Ascending aorta (tissue), 2 donors: ENCODE data around the gene CTNNBIP1. TPM values are rescaled to one million over a fixed set of nuclear protein-coding genes. Genes with fewer than 3 reads are reported as not detected.
A peak's percentile ranks its signal among the peaks of the same experiment; 100 is the strongest.

Experiments used
- DNase-seq, 2 donors: peaks; one replicate each; pipeline ENCODE4 v3.0.0-alpha.2; 2019; ENCODE audit warnings: low spot score in 2 of 2
- H3K27ac ChIP-seq, 2 donors: fragments of 200-600 bp; sonication (generic); one replicate each; pipeline ENCODE4 v1.5.1; 2016 to 2017; ENCODE audit warnings: mild to moderate bottlenecking in 1 of 2
- H3K27me3 ChIP-seq: fragments of 200-600 bp; sonication (generic); one replicate; pipeline ENCODE4 v1.5.1; 2017
- H3K36me3 ChIP-seq, 2 donors: fragments of 200-600 bp; sonication (generic); one replicate each; pipeline ENCODE4 v1.5.1; 2016
- H3K4me1 ChIP-seq, 2 donors: fragments of 200-600 bp; sonication (generic); one replicate each; pipeline ENCODE4 v1.5.1; 2016 to 2017; ENCODE audit warnings: mild to moderate bottlenecking in 1 of 2
- H3K4me3 ChIP-seq, 2 donors: fragments of 200-600 bp; sonication (generic); one replicate each; pipeline ENCODE4 v1.5.1; 2016 to 2017; ENCODE audit warnings: mild to moderate bottlenecking in 1 of 2
- H3K9me3 ChIP-seq, 2 donors: fragments of 200-600 bp; sonication (generic); one replicate each; pipeline ENCODE4 v1.5.1; 2016
- intact Hi-C: fragments of 100-400 bp; cut with DNase I; formaldehyde crosslinking; loops from one replicate; pipeline ENCODE4 v1.15.1; 2023
- total RNA-seq: library from RNA; depleted of rRNA; stranded (reverse); fragments of >200 nt; gene quantifications from one replicate; pipeline ENCODE4 v1.1.0, GENCODE V29; 2016
- TF ChIP-seq, protein P1 (sequence below), 3 experiments: fragments of 200-600 bp in 2 of 3; fragments of 450-650 bp in 1 of 3; sonication (generic) in 2 of 3; IDR thresholded peaks; one replicate each; pipeline ENCODE4 v1.5.1; 2016 to 2019; ENCODE audit warnings: antibody characterized with exemption in 3 of 3, mild to moderate bottlenecking in 1 of 3, moderate library complexity in 1 of 3

Gene CTNNBIP1
- total RNA-seq, 1 donor from 2014 or later: 74.1 TPM

DNA sequence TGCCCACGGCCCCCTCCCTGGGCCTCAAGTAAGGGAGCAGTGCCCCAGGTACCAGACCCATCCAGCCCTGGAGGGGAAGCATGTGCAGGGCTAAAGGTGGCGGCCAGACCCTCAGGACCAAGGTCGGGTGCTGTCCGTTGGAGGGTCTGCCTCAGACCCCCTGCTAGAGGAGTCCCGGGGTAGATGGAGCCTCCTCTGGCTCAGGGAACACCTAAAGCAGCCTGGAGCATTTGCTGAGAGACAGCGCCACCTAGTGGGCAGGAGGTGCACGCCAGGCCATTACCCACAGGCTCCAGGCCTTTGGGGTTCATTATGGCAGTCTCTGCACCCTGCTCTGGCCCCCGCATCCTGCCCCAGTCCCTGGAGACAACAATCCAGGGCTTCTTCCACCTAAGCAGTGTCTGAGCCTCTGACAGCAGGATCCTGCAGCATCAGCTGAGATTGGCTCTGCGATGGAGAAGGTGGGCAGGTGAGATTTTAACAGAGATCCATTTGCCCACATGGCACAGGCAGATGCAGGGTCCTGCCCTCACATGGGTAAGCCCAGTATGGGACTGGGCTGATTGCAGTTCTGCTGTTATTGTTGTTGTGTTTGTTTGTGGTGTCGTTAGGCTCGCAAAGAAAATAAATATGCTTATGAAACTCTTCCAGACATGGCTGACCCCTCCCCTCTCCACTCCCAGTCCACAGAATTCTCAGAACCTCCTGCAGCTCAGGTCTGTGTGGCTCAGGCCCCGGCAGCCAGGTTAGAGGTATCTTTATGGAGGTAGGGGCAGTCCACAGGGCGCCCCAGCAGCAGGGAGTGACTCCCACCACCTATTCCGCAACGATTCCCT is 42.4 kb downstream of the CTNNBIP1 start:
- DNase-seq: peak; percentile 20 to 90
- TF ChIP-seq, protein P1, sequence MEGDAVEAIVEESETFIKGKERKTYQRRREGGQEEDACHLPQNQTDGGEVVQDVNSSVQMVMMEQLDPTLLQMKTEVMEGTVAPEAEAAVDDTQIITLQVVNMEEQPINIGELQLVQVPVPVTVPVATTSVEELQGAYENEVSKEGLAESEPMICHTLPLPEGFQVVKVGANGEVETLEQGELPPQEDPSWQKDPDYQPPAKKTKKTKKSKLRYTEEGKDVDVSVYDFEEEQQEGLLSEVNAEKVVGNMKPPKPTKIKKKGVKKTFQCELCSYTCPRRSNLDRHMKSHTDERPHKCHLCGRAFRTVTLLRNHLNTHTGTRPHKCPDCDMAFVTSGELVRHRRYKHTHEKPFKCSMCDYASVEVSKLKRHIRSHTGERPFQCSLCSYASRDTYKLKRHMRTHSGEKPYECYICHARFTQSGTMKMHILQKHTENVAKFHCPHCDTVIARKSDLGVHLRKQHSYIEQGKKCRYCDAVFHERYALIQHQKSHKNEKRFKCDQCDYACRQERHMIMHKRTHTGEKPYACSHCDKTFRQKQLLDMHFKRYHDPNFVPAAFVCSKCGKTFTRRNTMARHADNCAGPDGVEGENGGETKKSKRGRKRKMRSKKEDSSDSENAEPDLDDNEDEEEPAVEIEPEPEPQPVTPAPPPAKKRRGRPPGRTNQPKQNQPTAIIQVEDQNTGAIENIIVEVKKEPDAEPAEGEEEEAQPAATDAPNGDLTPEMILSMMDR (IDR thresholded peaks at IDR 0.05): peak; percentile 93 to 97 (median 94)
- Histone ChIP-seq H3K9me3 (no peaks in the 10 kb centered on the region), H3K4me3 (no peak overlapping the region), H3K27me3 (no peaks in the 10 kb centered on the region), H3K27ac (no peak overlapping the region), H3K36me3 (peaks cover 24 to 36% of the 10 kb centered on the region in 2 donors), H3K4me1 (no peaks in the 10 kb centered on the region)
- intact Hi-C loops: loop anchor here (1.0 to 5.0 kb wide), 4 partner anchors 45 to 240 kb away; partner anchors contain the start of gene CLSTN1

DNA sequence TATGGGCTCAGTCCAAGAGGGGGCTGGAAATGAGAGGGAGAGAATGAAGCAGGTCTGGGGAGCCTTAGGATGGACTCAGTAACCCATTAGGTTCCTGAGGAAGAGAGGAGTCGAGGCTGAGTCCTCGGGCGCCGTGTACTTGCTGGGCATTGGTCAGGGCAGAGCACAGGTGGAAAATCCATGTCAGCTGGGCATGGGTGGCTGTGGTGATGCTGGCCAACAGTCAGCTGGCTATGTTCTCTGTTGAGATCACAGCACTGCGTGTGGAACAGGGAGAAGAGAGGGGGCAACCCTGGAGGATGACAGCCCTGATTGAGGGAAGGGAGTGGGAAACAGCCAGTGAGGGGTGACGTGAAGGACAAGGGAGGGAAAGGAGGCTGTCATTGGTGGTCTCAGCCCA is 43.2 kb downstream of the CTNNBIP1 start:
- Histone ChIP-seq H3K4me3 (no peak overlapping the region), H3K27ac (no peak overlapping the region), H3K27me3 (no peaks in the 10 kb centered on the region), H3K36me3 (peaks cover 24 to 36% of the 10 kb centered on the region in 2 donors), H3K4me1 (no peaks in the 10 kb centered on the region), H3K9me3 (no peaks in the 10 kb centered on the region)
- TF ChIP-seq, protein P1 (IDR thresholded peaks at IDR 0.05): no peak
- no peak for DNase-seq
- intact Hi-C loops: loop anchor here (1.0 to 5.0 kb wide), 3 partner anchors 45 to 240 kb away; partner anchors contain the start of gene CLSTN1

DNA sequence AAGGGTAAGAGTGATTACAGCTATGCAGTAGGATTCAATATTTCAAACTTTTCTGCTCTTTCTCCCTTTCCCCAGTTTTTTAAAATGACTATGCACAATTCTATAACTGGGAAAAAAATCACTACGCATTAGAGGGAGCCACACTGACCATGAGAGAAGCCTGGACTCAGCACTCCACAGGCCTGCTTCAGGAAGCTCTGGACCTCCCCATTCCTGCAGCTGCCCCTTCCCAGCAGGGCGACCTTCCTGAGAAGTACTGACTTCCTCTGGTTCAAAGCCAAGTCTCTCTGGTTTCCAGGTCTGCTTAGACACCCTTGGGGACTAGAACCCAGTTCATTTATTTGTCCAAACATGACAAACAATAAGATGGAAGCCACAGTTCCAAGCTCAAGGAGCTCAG is 44.3 kb downstream of the CTNNBIP1 start:
- Histone ChIP-seq H3K4me1 (no peaks in the 10 kb centered on the region), H3K9me3 (no peaks in the 10 kb centered on the region), H3K27me3 (no peaks in the 10 kb centered on the region), H3K27ac (no peak overlapping the region), H3K4me3 (no peak overlapping the region), H3K36me3 (peaks cover 19 to 26% of the 10 kb centered on the region in 2 donors)
- DNase-seq: no peak
- intact Hi-C loops: loop anchor here (5.0 kb wide), 1 partner anchor 43 kb away; the partner anchor contains the start of gene CLSTN1
- TF ChIP-seq, protein P1 (IDR thresholded peaks at IDR 0.05): no peak

DNA sequence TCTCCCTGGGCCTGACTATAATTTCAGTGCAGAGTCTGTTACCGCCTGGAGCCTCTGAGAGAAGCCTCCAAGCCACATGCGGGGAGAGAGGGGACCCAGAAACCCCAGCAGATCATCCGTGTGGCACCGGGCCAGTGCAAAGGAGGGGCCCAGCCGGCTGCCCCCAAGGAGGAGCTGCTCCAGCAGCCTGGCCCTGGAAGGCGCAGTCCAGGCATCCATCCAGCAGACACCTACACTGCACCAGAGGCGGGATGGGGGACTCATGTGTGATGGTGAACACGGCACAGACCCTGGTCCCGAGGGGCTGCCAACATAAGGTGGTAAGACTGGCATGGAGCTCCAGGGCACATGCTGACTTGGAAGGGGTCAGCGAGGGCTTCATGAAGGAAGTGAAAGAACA is 46.7 kb downstream of the CTNNBIP1 start:
- intact Hi-C loops: no loop called here
- no peak overlapping the region for H3K27ac ChIP-seq
- H3K4me1 ChIP-seq: no peaks in the 10 kb centered on the region
- no peak for DNase-seq
- H3K9me3 ChIP-seq: no peaks in the 10 kb centered on the region
- TF ChIP-seq, protein P1 (IDR thresholded peaks at IDR 0.05): no peak
- H3K4me3 ChIP-seq: no peak overlapping the region
- H3K27me3 ChIP-seq: no peaks in the 10 kb centered on the region
- peaks cover 7% of the 10 kb centered on the region in 2 donors for H3K36me3 ChIP-seq

DNA sequence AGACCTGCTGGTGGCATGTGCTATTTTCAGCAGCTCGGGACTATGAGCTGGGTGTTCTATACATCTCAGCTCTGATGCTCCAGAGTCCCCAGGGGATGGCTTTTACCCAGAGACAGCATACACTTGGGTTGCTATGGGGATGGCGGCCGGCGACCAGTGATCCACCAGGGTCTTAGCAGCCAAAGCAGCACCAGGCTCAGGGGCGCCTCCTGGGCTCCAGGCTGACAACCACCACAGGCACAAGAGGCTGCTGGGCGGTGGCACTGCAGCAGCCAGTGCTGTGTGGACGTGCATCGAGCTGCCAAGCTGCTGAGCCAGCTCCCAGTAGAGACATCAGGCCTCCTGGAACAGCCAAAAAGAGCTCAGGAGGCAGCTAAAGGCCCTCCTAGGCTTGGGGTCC is 48.7 kb downstream of the CTNNBIP1 start:
- TF ChIP-seq, protein P1 (IDR thresholded peaks at IDR 0.05): no peak
- no peaks in the 10 kb centered on the region for H3K27me3 ChIP-seq
- H3K27ac ChIP-seq: no peak overlapping the region
- H3K4me1 ChIP-seq: no peaks in the 10 kb centered on the region
- no peak for DNase-seq
- H3K9me3 ChIP-seq: no peaks in the 10 kb centered on the region
- peaks cover 0 to 2% of the 10 kb centered on the region in 2 donors for H3K36me3 ChIP-seq
- intact Hi-C loops: no loop called here
- no peak overlapping the region for H3K4me3 ChIP-seq
